HepG2 (cell line): ENCODE results near the gene PALM3. TPM values are rescaled to one million over a fixed set of nuclear protein-coding genes. Genes with fewer than 3 reads are reported as not detected.

Source experiments
- ATAC-seq: fragments of 200-7000 bp; cut with Tn5 transposase; 3 replicates; pipeline ENCODE4 v1.9.1; 2020; ENCODE audit warnings: mild to moderate bottlenecking, moderate library complexity
- BruUV-seq: library from RNA; stranded (reverse); fragments of 400-500 nt; replicated peaks from 2 replicates; lab custom pipeline; 2021; lab: Mats Ljungman, UMichigan
- CTCF ChIA-PET: fragments of 300-600 bp; formaldehyde crosslinking; extraction: SDS; loops from one replicate; lab custom pipeline; 2021; ENCODE audit warnings: low total read pairs, inconsistent platforms, low intra/inter-chr PET ratio; lab: Yijun Ruan, JAX
- POLR2A ChIA-PET: fragments of 350-600 bp; sonication (Branson Sonifier 250); formaldehyde crosslinking; loops from one replicate; lab custom pipeline; 2020; ENCODE audit warnings: antibody characterized with exemption, inconsistent platforms; lab: Yijun Ruan, JAX
- DNase-seq: peaks from one replicate; pipeline ENCODE4 v3.0.0-alpha.2; 2015; ENCODE audit warnings: low spot score
- FAIRE-seq: peaks from 3 replicates; lab custom pipeline; 2011; peaks lifted over from hg19 to GRCh38; lab: Jason Lieb, UNC
- H2AFZ ChIP-seq: one replicate; pipeline ENCODE4 v1.6.1; 2011; ENCODE audit warnings: low read length, inconsistent platforms
- H3K27ac ChIP-seq: fragments of 300-600 bp; 3 replicates; pipeline ENCODE4 v1.8.0; 2011; ENCODE audit warnings: mixed run types, mild to moderate bottlenecking, mixed read lengths, low read length, inconsistent platforms; ENCODE audit not compliant: insufficient read depth; ENCODE audit errors: extremely low read length
- H3K27me3 ChIP-seq, 2 experiments: fragments of 200-600 bp in 1 of 2; 2 replicates in 1 of 2; 3 replicates in 1 of 2; pipeline versions ENCODE4 v1.6.0 to v1.8.0; 2011; ENCODE audit warnings: low read length in 2 of 2, mild to moderate bottlenecking in 2 of 2, moderate library complexity in 2 of 2, inconsistent platforms in 1 of 2; ENCODE audit not compliant: insufficient read depth in 2 of 2, control insufficient read depth in 1 of 2
- H3K36me3 ChIP-seq, 2 experiments: fragments of 200-600 bp in 1 of 2; replicated peaks in 1 of 2; 2 replicates in 1 of 2; 3 replicates in 1 of 2; pipeline versions ENCODE4 v1.5.1 to v1.8.0; 2011; ENCODE audit warnings: low read length in 2 of 2, inconsistent platforms in 1 of 2; ENCODE audit not compliant: insufficient read depth in 2 of 2, control insufficient read depth in 1 of 2
- H3K4me1 ChIP-seq: 2 replicates; pipeline ENCODE4 v1.5.1; 2012; ENCODE audit warnings: low read length, inconsistent platforms; ENCODE audit not compliant: insufficient read depth
- H3K4me2 ChIP-seq: 2 replicates; pipeline ENCODE4 v1.6.0; 2011; ENCODE audit warnings: low read depth, low read length, inconsistent platforms
- H3K4me3 ChIP-seq, 3 experiments: fragments of 200-600 bp in 1 of 3; sonication (generic), shearing (Covaris generic) in 1 of 3; replicated peaks in 1 of 3; 2 replicates each; pipeline ENCODE4 v1.5.1; 2011 to 2016; ENCODE audit warnings: low read length in 3 of 3, inconsistent platforms in 2 of 3, low read depth in 2 of 3, mild to moderate bottlenecking in 2 of 3, control low read depth in 1 of 3, mixed read lengths in 1 of 3; ENCODE audit not compliant: insufficient read depth in 1 of 3
- H3K79me2 ChIP-seq: one replicate; pipeline ENCODE4 v1.6.1; 2011; ENCODE audit warnings: low read length, inconsistent platforms; ENCODE audit not compliant: insufficient read depth
- H3K9ac ChIP-seq: 2 replicates; pipeline ENCODE4 v1.6.0; 2011; ENCODE audit warnings: mild to moderate bottlenecking, low read depth, low read length, inconsistent platforms; ENCODE audit not compliant: insufficient read depth
- H3K9me3 ChIP-seq: 2 replicates; pipeline ENCODE4 v1.5.1; 2012; ENCODE audit warnings: mild to moderate bottlenecking, low read length
- H4K20me1 ChIP-seq: 2 replicates; pipeline ENCODE4 v1.6.0; 2011; ENCODE audit warnings: inconsistent platforms, mild to moderate bottlenecking, low read length, moderate library complexity; ENCODE audit not compliant: insufficient read depth
- EHMT2 ChIP-seq: fragments of 200-600 bp; sonication (generic); IDR thresholded peaks from 2 replicates; pipeline ENCODE4 v1.7.0; 2017; ENCODE audit warnings: antibody characterized with exemption, low read depth, low read length, borderline replicate concordance
- ELF1 ChIP-seq: sonication (generic); formaldehyde crosslinking; IDR thresholded peaks from 2 replicates; pipeline ENCODE4 v1.4.0; 2020; ENCODE audit warnings: missing genetic modification reagents
- FIP1L1 ChIP-seq: fragments of 200-400 bp; formaldehyde crosslinking; IDR thresholded peaks from 2 replicates; pipeline ENCODE4 v1.6.1; 2018; ENCODE audit warnings: low read depth, mild to moderate bottlenecking, low read length, moderate library complexity, borderline replicate concordance; ENCODE audit not compliant: insufficient read depth
- FOXK1 ChIP-seq: sonication (generic); formaldehyde crosslinking; IDR thresholded peaks from 2 replicates; pipeline ENCODE4 v1.4.0; 2020; ENCODE audit warnings: low read depth, missing genetic modification reagents, borderline replicate concordance
- HNF4G ChIP-seq, 2 experiments: sonication (generic) in 1 of 2; formaldehyde crosslinking in 1 of 2; IDR thresholded peaks; 2 replicates each; pipeline versions ENCODE4 v1.4.0 to v1.6.1; 2011 to 2020; ENCODE audit warnings: borderline replicate concordance in 2 of 2, low read depth in 2 of 2, mild to moderate bottlenecking in 2 of 2, low read length in 1 of 2, missing genetic modification reagents in 1 of 2, moderate library complexity in 1 of 2
- IKZF1 ChIP-seq: fragments of 450-650 bp; IDR thresholded peaks from 2 replicates; pipeline ENCODE4 v1.7.1; 2016
- MYC ChIP-seq: sonication (generic); formaldehyde crosslinking; IDR thresholded peaks from 2 replicates; pipeline ENCODE4 v1.9.0; 2021; ENCODE audit warnings: missing genetic modification reagents, borderline replicate concordance
- SMYD3 ChIP-seq: sonication (generic); formaldehyde crosslinking; IDR thresholded peaks from 2 replicates; pipeline ENCODE4 v1.8.1; 2023; ENCODE audit warnings: mild to moderate bottlenecking, missing genetic modification reagents
- YY1 ChIP-seq: IDR thresholded peaks from 2 replicates; pipeline ENCODE4 v1.6.1; 2011; ENCODE audit warnings: low read length, low read depth, moderate library complexity, mild to moderate bottlenecking; ENCODE audit not compliant: insufficient read depth, insufficient replicate concordance
- ZFP1 ChIP-seq: IDR thresholded peaks from 2 replicates; pipeline ENCODE4 v1.6.1; 2016
- ZNF574 ChIP-seq: sonication (generic); formaldehyde crosslinking; IDR thresholded peaks from 2 replicates; pipeline ENCODE4 v1.4.0; 2020; ENCODE audit warnings: missing genetic modification reagents
- ZNF7 ChIP-seq: IDR thresholded peaks from 2 replicates; pipeline ENCODE4 v1.6.1; 2016; ENCODE audit warnings: missing biosample characterization, missing genetic modification reagents
- WGBS: methylation state at CpG from one replicate; pipeline ENCODE4 v1.1.6; 2017; ENCODE audit warnings: low lambda C conversion rate; 5-methylcytosine and 5-hydroxymethylcytosine counted together
- in situ Hi-C: cut with HindIII; loops from 2 replicates; pipeline ENCODE4 v1.10.0; 2017; ENCODE audit warnings: low pct_unique_long_range_greater_than_20kb; ENCODE audit not compliant: extremely low pct_ligation_motif_present
- intact Hi-C: fragments of 100-400 bp; cut with micrococcal nuclease; formaldehyde crosslinking; loops from one replicate; pipeline ENCODE4 v1.10.0; 2022; ENCODE audit not compliant: unreplicated experiment
- polyA plus RNA-seq, 8 experiments: library from polyadenylated mRNA; depleted of rRNA in 3 of 8; stranded (reverse) in 7 of 8; unstranded in 1 of 8; fragments of >200 nt; fragmentation: Illumina TruSeq in 4 of 8; extraction: Trizol in 4 of 8; gene quantifications; 2 replicates each; pipeline versions ENCODE4 v1.2.1 to v1.2.3, GENCODE V29; 2011 to 2016; ENCODE audit warnings: low read depth in 4 of 8, missing spikeins in 1 of 8, mixed read lengths in 1 of 8; ENCODE audit not compliant: insufficient read depth in 1 of 8
- total RNA-seq, 5 experiments: library from RNA; depleted of rRNA; stranded (reverse); fragments of >200 nt; fragmentation: Illumina TruSeq; extraction: Trizol; gene quantifications; 2 replicates each; pipeline ENCODE4 v1.2.3, GENCODE V29; 2016; ENCODE audit warnings: low read depth in 1 of 5

The PALM3 gene
- total and polyA plus RNA-seq, 2 of the 13 experiments (the other 11 are each of a cell fraction or from before 2014, with no cell fraction given): 0.79 to 2.4 TPM

GRCh38 chr19:14105680-14106079, 43.8 kb upstream of the PALM3 start (continued):
- TF ChIP-seq HNF4G (IDR thresholded peaks at IDR 0.05; ENCODE audit: borderline replicate concordance, low read depth, low read length) (no peak), HNF4G (CRISPR knock-in tag; IDR thresholded peaks at IDR 0.05; ENCODE audit: borderline replicate concordance, low read depth) (no peak), SMYD3 (CRISPR knock-in tag) (no peak)

- ATAC-seq: peak; percentile 66
- H3K9ac ChIP-seq: no peak overlapping the region
- no peak for FAIRE-seq
- H3K4me2 ChIP-seq: no peak overlapping the region
- no peak for DNase-seq
- ChIA-PET CTCF (no interaction called here), POLR2A (interaction anchor here (0.6 kb wide), 1 partner anchor 1018 kb away, joined by 3 read pairs; no protein-coding TSS in a partner anchor)
- no peaks in the 10 kb centered on the region for H3K4me1 ChIP-seq
- WGBS: 100% methylated on average over 1 of the region's 1 CpG
- in situ Hi-C loops: no loop called here
- H3K36me3 ChIP-seq: peaks cover 7 to 21% of the 10 kb centered on the region in 2 experiments
- BruUV-seq: no TSS peak
- TF ChIP-seq MYC (CRISPR knock-in tag): no peak
- H3K4me3 ChIP-seq: no peak overlapping the region
- no peaks in the 10 kb centered on the region for H4K20me1 ChIP-seq
- H2AFZ ChIP-seq: no peak overlapping the region
- no peaks in the 10 kb centered on the region for H3K27me3 ChIP-seq
- intact Hi-C loops: no loop called here
- no peaks in the 10 kb centered on the region for H3K79me2 ChIP-seq
- H3K9me3 ChIP-seq: no peaks in the 10 kb centered on the region
- no peak overlapping the region for H3K27ac ChIP-seq
These were observed 41.4 kb upstream of the PALM3 start for GRCh38 chr19:14103310-14103709.

GRCh38 chr19:14102756-14103155, 40.9 kb upstream of the PALM3 start:
- Histone ChIP-seq H3K4me1 (no peaks in the 10 kb centered on the region), H2AFZ (no peak overlapping the region), H3K9me3 (no peaks in the 10 kb centered on the region), H3K36me3 (peaks cover 7 to 21% of the 10 kb centered on the region in 2 experiments), H3K79me2 (no peaks in the 10 kb centered on the region), H3K27ac (no peak overlapping the region), H3K27me3 (no peaks in the 10 kb centered on the region), H3K9ac (no peak overlapping the region), H3K4me2 (no peak overlapping the region), H4K20me1 (no peaks in the 10 kb centered on the region), H3K4me3 (no peak overlapping the region)
- ChIA-PET POLR2A (no interaction called here), CTCF (no interaction called here)
- ATAC-seq (no peak), DNase-seq (no peak), FAIRE-seq (no peak)
- WGBS: 98% methylated on average over 9 of the region's 10 CpGs
- intact Hi-C loops (no loop called here), in situ Hi-C loops (no loop called here)
- BruUV-seq: no TSS peak
- TF ChIP-seq YY1 (no peak), ELF1 (CRISPR knock-in tag) (no peak), ZNF574 (CRISPR knock-in tag) (no peak), FOXK1 (CRISPR knock-in tag) (no peak), EHMT2 (no peak), ZFP1 (no peak), ZNF7 (CRISPR knock-in tag) (no peak), FIP1L1 (no peak), IKZF1 (no peak)
